OCI-LY3 (cell line): ENCODE data around the gene KCNMA1.
A peak's percentile ranks its signal among the peaks of the same experiment; 100 is the strongest.
"Not testable (repeated sequence)": the region's sequence is repeated elsewhere in the genome, so short reads cannot be mapped to it uniquely, and the experiment has no call there.

Source experiments
- H2AFZ ChIP-seq: fragments of 200-600, 300-600 bp; shearing (Covaris generic); 2 replicates; pipeline ENCODE4 v1.6.0; 2014; ENCODE audit warnings: antibody characterized with exemption, low read depth, low read length
- H3K27ac ChIP-seq: fragments of 200-600, 300-600 bp; sonication (generic); 2 replicates; pipeline ENCODE4 v1.5.1; 2014; ENCODE audit warnings: mild to moderate bottlenecking, low read length, moderate library complexity, mixed read lengths
- H3K27me3 ChIP-seq: fragments of 200-600, 300-600 bp; sonication (generic); 2 replicates; pipeline ENCODE4 v1.6.1; 2014; ENCODE audit warnings: low read depth, low read length, mixed read lengths
- H3K36me3 ChIP-seq: fragments of 200-600, 300-600 bp; sonication (generic); replicated peaks from 2 replicates; pipeline ENCODE3; 2014; ENCODE audit warnings: low read depth, low read length, mixed read lengths
- H3K4me1 ChIP-seq: fragments of 300-600, 200-600 bp; sonication (generic); 2 replicates; pipeline ENCODE4 v1.6.1; 2014; ENCODE audit warnings: low read length, mixed read lengths
- H3K4me2 ChIP-seq: fragments of 200-600, 300-600 bp; sonication (generic); 2 replicates; pipeline ENCODE4 v1.6.1; 2014; ENCODE audit warnings: low read length, mixed read lengths
- H3K4me3 ChIP-seq: fragments of 300-600, 200-600 bp; sonication (generic); 2 replicates; pipeline ENCODE4 v1.5.1; 2014; ENCODE audit warnings: antibody characterized with exemption, mild to moderate bottlenecking, low read length, moderate library complexity
- H3K79me2 ChIP-seq: fragments of 300-600, 200-600 bp; shearing (Covaris generic); 2 replicates; pipeline ENCODE4 v1.6.1; 2014; ENCODE audit warnings: mild to moderate bottlenecking, low read length, mixed read lengths
- H3K9ac ChIP-seq: fragments of 300-600, 200-600 bp; shearing (Covaris generic); 2 replicates; pipeline ENCODE4 v1.6.0; 2014; ENCODE audit warnings: mild to moderate bottlenecking, low read length, moderate library complexity
- H3K9me3 ChIP-seq: fragments of 200-600, 300-600 bp; shearing (Covaris generic); 2 replicates; pipeline ENCODE4 v1.6.1; 2014; ENCODE audit warnings: low read length, mixed read lengths; ENCODE audit not compliant: insufficient read depth
- H4K20me1 ChIP-seq: fragments of 200-600, 300-600 bp; sonication (generic); 2 replicates; pipeline ENCODE4 v1.6.1; 2016; ENCODE audit warnings: low read length, mixed read lengths; ENCODE audit not compliant: insufficient read depth
- CTCF ChIP-seq: fragments of 200-600, 300-600 bp; sonication (generic); IDR thresholded peaks from 2 replicates; pipeline ENCODE4 v1.5.1; 2014; ENCODE audit warnings: antibody characterized with exemption, low read length, low read depth
- EZH2phosphoT487 ChIP-seq: fragments of 200-600 bp; shearing (Covaris generic); IDR thresholded peaks from 2 replicates; pipeline ENCODE4 v1.6.1; 2018; ENCODE audit warnings: antibody characterized with exemption, mixed run types, low read depth

KCNMA1 gene

GRCh38 chr10:77637532-77638320 is at the start of gene KCNMA1:
TSS of gene KCNMA1 (minus strand) at chr10:77637808.
- Histone ChIP-seq H3K9ac (peak within 1 kb of the TSS; percentile 93), H4K20me1 (peaks cover 21% of the 10 kb centered on the region; the same call in 1 of the 2 replicates), H3K4me3 (peak within 1 kb of the TSS; percentile 93), H3K27ac (peak within 1 kb of the TSS; percentile 66), H2AFZ (no peak within 1 kb of the TSS), H3K4me2 (peak within 1 kb of the TSS; percentile 100), H3K27me3 (no peaks in the 10 kb centered on the region), H3K9me3 (no peaks in the 10 kb centered on the region), H3K4me1 (peaks cover 64% of the 10 kb centered on the region), H3K79me2 (peaks cover 81% of the 10 kb centered on the region), H3K36me3 (peaks cover 26% of the 10 kb centered on the region)
- TF ChIP-seq EZH2phosphoT487 (no peak), CTCF (no peak)

- Histone ChIP-seq H3K27ac (peak overlapping the region; percentile 100), H3K27me3 (no peaks in the 10 kb centered on the region), H2AFZ (no peak overlapping the region)
Observed at GRCh38 chr10:77686650-77687417, 49.2 kb upstream of the KCNMA1 start.

GRCh38 chr10:77686096-77686495 is 48.5 kb upstream of the KCNMA1 start:
- TF ChIP-seq CTCF (no peak), EZH2phosphoT487 (no peak)
- H3K27me3 ChIP-seq: no peaks in the 10 kb centered on the region
- H4K20me1 ChIP-seq: no peaks in the 10 kb centered on the region
- peaks cover 42% of the 10 kb centered on the region for H3K36me3 ChIP-seq
- no peak overlapping the region for H2AFZ ChIP-seq
- no peak overlapping the region for H3K4me3 ChIP-seq
- peaks cover 74% of the 10 kb centered on the region for H3K79me2 ChIP-seq
- H3K4me2 ChIP-seq: no peak overlapping the region
- H3K4me1 ChIP-seq: peaks cover 98% of the 10 kb centered on the region
- H3K27ac ChIP-seq: peak overlapping the region; percentile 100
- peak overlapping the region; percentile 99; the same call in 1 of the 2 replicates for H3K9ac ChIP-seq
- no peaks in the 10 kb centered on the region for H3K9me3 ChIP-seq

More at GRCh38 chr10:77686650-77687417, 49.2 kb upstream of the KCNMA1 start:
- peaks cover 72% of the 10 kb centered on the region for H3K79me2 ChIP-seq
- TF ChIP-seq CTCF (no peak), EZH2phosphoT487 (no peak)
- H3K4me3 ChIP-seq: no peak overlapping the region
- 0 out of 2 replicates have a peak overlapping the region, but pooled peaks have one; percentile 0 for H3K4me2 ChIP-seq
- peaks cover 44% of the 10 kb centered on the region for H3K36me3 ChIP-seq
- H3K4me1 ChIP-seq: peaks cover 98% of the 10 kb centered on the region
- peak overlapping the region; percentile 66 for H3K9ac ChIP-seq
- no peaks in the 10 kb centered on the region for H3K9me3 ChIP-seq
- H4K20me1 ChIP-seq: no peaks in the 10 kb centered on the region

- Histone ChIP-seq H3K9me3 (no peaks in the 10 kb centered on the region), H3K4me2 (no peak overlapping the region)
Observed at GRCh38 chr10:77685432-77685831, 47.8 kb upstream of the KCNMA1 start.

GRCh38 chr10:77683088-77683432 is 45.5 kb upstream of the KCNMA1 start:
- not testable (repeated sequence) for H4K20me1 ChIP-seq, H2AFZ ChIP-seq, H3K4me3 ChIP-seq, H3K27me3 ChIP-seq, H3K9me3 ChIP-seq
- H3K27ac ChIP-seq: peak overlapping the region; percentile 100
- H3K79me2 ChIP-seq: peaks cover 75% of the 10 kb centered on the region
- H3K36me3 ChIP-seq: peaks cover 47% of the 10 kb centered on the region
- peaks cover 98% of the 10 kb centered on the region for H3K4me1 ChIP-seq
- peak overlapping the region; percentile 64; the same call in 1 of the 2 replicates for H3K4me2 ChIP-seq
- H3K9ac ChIP-seq: peak overlapping the region; percentile 99

More at GRCh38 chr10:77685432-77685831, 47.8 kb upstream of the KCNMA1 start:
- Histone ChIP-seq H3K4me1 (peaks cover 98% of the 10 kb centered on the region), H2AFZ (no peak overlapping the region), H3K36me3 (peaks cover 42% of the 10 kb centered on the region), H4K20me1 (no peaks in the 10 kb centered on the region), H3K4me3 (no peak overlapping the region), H3K27me3 (no peaks in the 10 kb centered on the region), H3K79me2 (peaks cover 78% of the 10 kb centered on the region), H3K9ac (peak overlapping the region; percentile 99; the same call in 1 of the 2 replicates), H3K27ac (peak overlapping the region; percentile 100)
- TF ChIP-seq CTCF (no peak), EZH2phosphoT487 (no peak)
